Nephron (organoid): Measurements from ENCODE around the gene NME3.

Experiments used
- H3K27ac Mint-ChIP-seq, 3 experiments: 2 replicates each; pipeline ENCODE4 v1.8.0; 2020; ENCODE audit warnings: mixed read lengths in 3 of 3, mild to moderate bottlenecking in 2 of 3, moderate library complexity in 1 of 3
- H3K27me3 Mint-ChIP-seq: 2 replicates; pipeline ENCODE4 v1.8.0; 2021; ENCODE audit warnings: low read depth, mild to moderate bottlenecking, moderate library complexity, mixed read lengths
- H3K36me3 Mint-ChIP-seq: 2 replicates; pipeline ENCODE4 v1.8.0; 2020; ENCODE audit warnings: low read depth, mixed read lengths
- H3K4me1 Mint-ChIP-seq: 2 replicates; pipeline ENCODE4 v1.8.0; 2020; ENCODE audit warnings: mixed read lengths
- H3K4me3 Mint-ChIP-seq, 3 experiments: 2 replicates each; pipeline ENCODE4 v1.8.0; 2020; ENCODE audit warnings: mild to moderate bottlenecking in 3 of 3, mixed read lengths in 3 of 3, moderate library complexity in 2 of 3
- H3K9me3 Mint-ChIP-seq: 2 replicates; pipeline ENCODE4 v1.8.0; 2020; ENCODE audit warnings: mixed read lengths
- TF ChIP-seq, protein P1 (sequence below), 3 experiments: fragments of 200-600 bp; sonication (generic); IDR thresholded peaks; one replicate each; pipeline ENCODE4 v1.5.0; 2021; ENCODE audit warnings: antibody characterized with exemption in 3 of 3; ENCODE audit not compliant: unreplicated experiment in 3 of 3

Gene NME3

DNA sequence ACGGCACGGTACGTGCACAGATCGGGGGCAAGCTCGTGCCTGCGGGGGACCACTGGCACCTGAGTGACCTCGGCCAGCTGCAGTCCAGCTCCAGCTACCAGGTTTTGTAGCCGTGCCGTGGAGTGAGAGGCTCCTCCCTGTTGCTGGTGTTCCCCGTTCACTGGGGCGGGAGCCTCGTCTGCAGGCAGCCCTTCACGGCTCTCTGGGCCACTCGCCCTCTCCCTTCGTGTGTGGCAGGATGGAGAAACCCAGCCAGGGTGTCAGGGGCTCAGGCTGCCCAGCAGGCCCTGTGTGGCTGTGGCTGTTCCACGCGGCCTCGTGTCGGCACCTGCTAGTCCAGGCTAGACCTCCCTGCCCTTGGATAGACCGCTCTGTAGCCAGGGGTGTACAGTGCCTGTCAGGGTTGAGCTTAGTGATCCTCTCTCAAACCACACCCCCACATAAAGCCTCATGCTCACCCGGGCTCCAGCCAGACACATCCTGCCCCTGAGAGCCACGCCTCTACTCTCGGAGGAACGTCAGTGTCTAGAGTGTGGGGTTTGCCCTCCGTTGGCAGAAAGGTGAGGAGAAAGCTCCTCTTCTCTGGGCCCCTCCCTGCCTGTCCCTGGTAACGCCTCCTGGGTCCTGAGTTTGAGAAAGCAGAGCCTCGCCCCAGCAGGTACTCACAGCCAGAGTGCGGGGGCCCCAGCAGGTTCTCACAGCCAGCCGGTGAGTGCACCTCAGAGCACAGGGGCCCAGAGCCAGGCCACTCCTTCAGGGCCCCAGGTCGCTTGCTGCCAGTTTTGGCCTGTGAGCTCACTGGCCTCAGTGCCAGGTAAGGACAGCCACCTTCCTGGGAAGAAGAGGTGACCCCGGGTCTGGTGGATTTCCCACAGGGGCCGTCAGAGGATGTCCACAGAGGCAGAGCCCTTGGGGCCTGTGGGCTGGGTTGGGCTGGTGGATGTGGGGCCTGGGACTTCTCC, 27.7 kb downstream of the NME3 start:
- no peaks in the 10 kb centered on the region for H3K4me1 Mint-ChIP-seq
- H3K4me3 Mint-ChIP-seq, result no peak overlapping the region
- TF ChIP-seq, protein P1, sequence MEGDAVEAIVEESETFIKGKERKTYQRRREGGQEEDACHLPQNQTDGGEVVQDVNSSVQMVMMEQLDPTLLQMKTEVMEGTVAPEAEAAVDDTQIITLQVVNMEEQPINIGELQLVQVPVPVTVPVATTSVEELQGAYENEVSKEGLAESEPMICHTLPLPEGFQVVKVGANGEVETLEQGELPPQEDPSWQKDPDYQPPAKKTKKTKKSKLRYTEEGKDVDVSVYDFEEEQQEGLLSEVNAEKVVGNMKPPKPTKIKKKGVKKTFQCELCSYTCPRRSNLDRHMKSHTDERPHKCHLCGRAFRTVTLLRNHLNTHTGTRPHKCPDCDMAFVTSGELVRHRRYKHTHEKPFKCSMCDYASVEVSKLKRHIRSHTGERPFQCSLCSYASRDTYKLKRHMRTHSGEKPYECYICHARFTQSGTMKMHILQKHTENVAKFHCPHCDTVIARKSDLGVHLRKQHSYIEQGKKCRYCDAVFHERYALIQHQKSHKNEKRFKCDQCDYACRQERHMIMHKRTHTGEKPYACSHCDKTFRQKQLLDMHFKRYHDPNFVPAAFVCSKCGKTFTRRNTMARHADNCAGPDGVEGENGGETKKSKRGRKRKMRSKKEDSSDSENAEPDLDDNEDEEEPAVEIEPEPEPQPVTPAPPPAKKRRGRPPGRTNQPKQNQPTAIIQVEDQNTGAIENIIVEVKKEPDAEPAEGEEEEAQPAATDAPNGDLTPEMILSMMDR (IDR thresholded peaks at IDR 0.05; ENCODE audit: unreplicated experiment in 3 of 3), result no peak
- no peaks in the 10 kb centered on the region for H3K27me3 Mint-ChIP-seq
- H3K36me3 Mint-ChIP-seq, result peaks cover 8% of the 10 kb centered on the region
- H3K9me3 Mint-ChIP-seq, result no peaks in the 10 kb centered on the region
- no peak overlapping the region for H3K27ac Mint-ChIP-seq

GRCh38 chr16:1741553-1742165, 29.7 kb downstream of the NME3 start:
- Mint-ChIP-seq H3K4me3 (no peak overlapping the region), H3K27me3 (no peaks in the 10 kb centered on the region), H3K36me3 (peaks cover 4% of the 10 kb centered on the region), H3K4me1 (no peaks in the 10 kb centered on the region), H3K9me3 (no peaks in the 10 kb centered on the region), H3K27ac (no peak overlapping the region)
- TF ChIP-seq, protein P1 (IDR thresholded peaks at IDR 0.05; ENCODE audit: unreplicated experiment in 3 of 3), result no peak

DNA sequence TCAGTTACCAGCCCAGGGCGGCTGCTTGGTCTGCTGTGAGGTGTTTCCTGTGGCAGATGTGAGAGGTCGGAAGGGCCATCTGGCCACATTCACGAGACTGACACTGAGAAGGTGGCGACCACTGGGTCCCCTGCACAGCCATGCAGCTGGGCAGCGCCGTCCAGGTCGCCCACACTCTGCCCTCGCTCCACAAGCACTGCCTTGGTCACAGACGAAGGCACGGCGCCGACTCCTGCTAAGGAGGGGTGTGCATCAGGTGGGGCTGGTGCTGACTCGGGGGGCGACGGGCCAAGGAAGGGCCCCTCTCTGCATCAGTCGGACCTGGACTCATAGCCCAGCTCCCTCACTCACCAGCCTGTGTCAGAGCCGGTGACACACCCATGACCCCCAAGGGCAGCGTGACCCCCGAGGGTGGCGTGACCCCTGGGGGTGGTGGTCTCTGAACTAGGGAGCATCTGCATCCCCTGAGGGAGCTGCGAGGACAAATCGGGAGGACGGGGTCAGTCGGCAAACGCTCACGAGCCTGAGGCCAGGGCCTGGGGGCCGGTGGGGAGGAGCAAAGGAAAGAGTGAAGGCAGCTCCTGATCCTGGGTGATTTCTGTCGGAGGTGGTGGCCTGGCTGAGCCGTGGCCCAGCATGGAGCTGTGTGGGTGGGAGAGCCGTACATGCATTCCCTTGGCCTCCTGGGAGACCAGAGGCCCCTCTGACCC, 30.4 kb downstream of the NME3 start:
- H3K4me1 Mint-ChIP-seq, result no peaks in the 10 kb centered on the region
- peaks cover 4% of the 10 kb centered on the region for H3K36me3 Mint-ChIP-seq
- H3K4me3 Mint-ChIP-seq, result no peak overlapping the region
- no peaks in the 10 kb centered on the region for H3K9me3 Mint-ChIP-seq
- TF ChIP-seq, protein P1 (IDR thresholded peaks at IDR 0.05; ENCODE audit: unreplicated experiment in 3 of 3), result no peak
- no peaks in the 10 kb centered on the region for H3K27me3 Mint-ChIP-seq
- no peak overlapping the region for H3K27ac Mint-ChIP-seq

GRCh38 chr16:1740234-1740633, 31.1 kb downstream of the NME3 start:
- peaks cover 4% of the 10 kb centered on the region for H3K36me3 Mint-ChIP-seq
- no peak overlapping the region for H3K4me3 Mint-ChIP-seq
- TF ChIP-seq, protein P1 (IDR thresholded peaks at IDR 0.05; ENCODE audit: unreplicated experiment in 3 of 3), result no peak
- no peaks in the 10 kb centered on the region for H3K9me3 Mint-ChIP-seq
- no peak overlapping the region for H3K27ac Mint-ChIP-seq
- no peaks in the 10 kb centered on the region for H3K27me3 Mint-ChIP-seq
- no peaks in the 10 kb centered on the region for H3K4me1 Mint-ChIP-seq

- no peak overlapping the region for H3K4me3 Mint-ChIP-seq
- H3K27me3 Mint-ChIP-seq, result no peaks in the 10 kb centered on the region
- TF ChIP-seq, protein P1 (IDR thresholded peaks at IDR 0.05; ENCODE audit: unreplicated experiment in 3 of 3), result no peak
- H3K9me3 Mint-ChIP-seq, result no peaks in the 10 kb centered on the region
- peaks cover 14% of the 10 kb centered on the region for H3K36me3 Mint-ChIP-seq
- H3K27ac Mint-ChIP-seq, result no peak overlapping the region
- no peaks in the 10 kb centered on the region for H3K4me1 Mint-ChIP-seq
Observed at GRCh38 chr16:1734816-1735215, 36.5 kb downstream of the NME3 start.
